Bone marrow (tissue), 2 donors: ENCODE data around the gene DEFB132.
A peak's percentile ranks its signal among the peaks of the same experiment; 100 is the strongest.
"Not testable (repeated sequence)": the region's sequence is repeated elsewhere in the genome, so short reads cannot be mapped to it uniquely, and the experiment has no call there.

Experiments used
- DNase-seq, 2 donors: peaks; one replicate each; lab custom pipeline; 2025; lab: John Stamatoyannopoulos, UW

Gene DEFB132

DNA sequence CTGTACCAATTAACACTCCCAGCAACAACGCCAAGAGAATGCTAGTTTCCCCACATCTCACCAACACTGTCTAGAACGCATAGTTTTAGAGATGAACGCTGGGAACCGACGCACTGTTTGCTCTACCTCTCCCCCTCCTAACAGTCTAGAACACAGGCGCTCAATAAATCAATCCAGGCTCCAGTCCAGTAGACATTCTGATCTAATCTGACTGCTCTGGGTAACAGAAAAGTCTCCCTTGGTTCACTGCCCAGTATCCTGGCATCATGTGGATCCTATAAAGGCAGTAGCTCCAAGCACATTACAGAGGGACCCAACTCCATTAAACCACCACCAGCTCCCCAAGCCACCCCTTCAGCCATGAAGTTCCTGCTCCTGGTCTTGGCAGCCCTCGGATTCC, at the start of gene DEFB132:
Gene DEFB132, plus strand, starts transcription at position 306 of the 400 bp plus-strand sequence. Its CDS starts 55 bp downstream, at position 361.
- DNase-seq, result no peak

GRCh38 chr20:208942-209566, 48.5 kb upstream of the DEFB132 start:
- peak in 1 of 2 donors; percentile 60 for DNase-seq

- DNase-seq, result no peak
These were observed 46.6 kb upstream of the DEFB132 start for GRCh38 chr20:210809-211502.

- DNase-seq, result no peak
These were observed 43.1 kb upstream of the DEFB132 start for GRCh38 chr20:214383-214782.

GRCh38 chr20:215796-216195, 41.7 kb upstream of the DEFB132 start:
- no peak for DNase-seq

GRCh38 chr20:217266-217665, 40.3 kb upstream of the DEFB132 start:
- no peak for DNase-seq

- no peak for DNase-seq
These were observed 38.0 kb upstream of the DEFB132 start for GRCh38 chr20:219290-220115.

- DNase-seq, result no peak
These were observed 36.2 kb upstream of the DEFB132 start for GRCh38 chr20:221258-221830.

DNA sequence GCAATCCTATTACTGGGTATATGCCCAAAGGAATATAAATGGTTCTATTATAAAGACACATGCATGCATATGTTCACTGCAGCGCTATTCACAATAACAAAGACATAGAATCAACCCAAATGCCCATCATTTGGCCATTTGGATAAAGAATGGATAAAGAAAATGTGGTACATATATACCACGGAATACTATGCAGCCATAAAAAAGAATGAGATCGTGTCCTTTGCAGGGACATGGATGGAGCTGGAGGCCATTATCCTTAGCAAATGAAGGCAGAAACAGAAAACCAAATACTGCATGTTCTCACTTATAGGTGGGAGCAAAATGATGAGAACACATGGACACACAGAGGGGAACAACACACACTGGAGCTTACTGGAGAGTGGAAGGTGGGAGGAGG, 31.6 kb upstream of the DEFB132 start:
- DNase-seq, result not testable (repeated sequence)

DNA sequence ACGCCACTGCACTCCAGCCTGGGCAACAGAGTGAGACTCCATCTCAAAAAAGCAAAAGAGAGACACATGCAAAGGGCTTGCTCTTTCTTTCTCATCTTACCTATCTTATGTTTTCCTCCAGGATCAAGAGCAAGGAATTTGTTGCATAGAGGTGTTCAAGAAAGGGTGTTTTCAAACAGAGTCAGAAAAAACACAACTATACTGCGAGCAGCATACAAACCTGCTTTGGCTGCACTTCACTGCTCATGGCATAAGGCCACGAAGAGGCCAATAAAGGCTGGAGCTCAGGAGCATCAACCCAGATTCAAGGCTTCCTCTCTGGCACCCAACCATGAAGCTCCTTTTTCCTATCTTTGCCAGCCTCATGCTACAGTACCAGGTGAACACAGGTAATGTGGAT, 30.6 kb upstream of the DEFB132 start, which contains the start of gene DEFB129:
Gene DEFB129, plus strand, starts transcription at position 301 of the 400 bp plus-strand sequence. Its CDS starts 31 bp downstream, at position 332.
- no peak for DNase-seq

- peak in 1 of 2 donors; percentile 23 for DNase-seq
These were observed 30.0 kb upstream of the DEFB132 start for GRCh38 chr20:227439-228105.

- DNase-seq, result no peak
These were observed 21.6 kb upstream of the DEFB132 start for GRCh38 chr20:235891-236290.

DNA sequence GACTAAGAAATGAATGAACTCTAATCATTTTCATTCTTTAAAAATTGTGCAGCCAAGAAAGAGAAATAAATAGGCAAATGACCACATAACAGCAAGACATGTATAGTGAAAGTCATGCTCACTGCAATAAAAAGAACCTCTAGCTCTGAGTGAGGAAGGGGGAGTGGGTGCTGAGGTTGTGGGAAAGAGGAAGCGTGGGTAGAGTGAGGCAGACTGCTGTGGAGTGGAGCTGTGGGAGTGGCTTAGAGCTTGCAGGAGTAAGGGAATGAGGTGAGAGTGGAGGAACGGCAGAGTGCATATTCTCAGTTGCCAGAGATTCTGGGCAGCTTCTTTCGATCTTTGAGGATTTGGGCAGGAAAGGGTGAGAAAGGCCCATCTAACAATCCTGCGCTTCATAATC, 20.0 kb upstream of the DEFB132 start:
- DNase-seq, result peak; percentile 4 to 83

GRCh38 chr20:237929-238328, 19.6 kb upstream of the DEFB132 start:
- DNase-seq, result peak in 1 of 2 donors; percentile 55

DNA sequence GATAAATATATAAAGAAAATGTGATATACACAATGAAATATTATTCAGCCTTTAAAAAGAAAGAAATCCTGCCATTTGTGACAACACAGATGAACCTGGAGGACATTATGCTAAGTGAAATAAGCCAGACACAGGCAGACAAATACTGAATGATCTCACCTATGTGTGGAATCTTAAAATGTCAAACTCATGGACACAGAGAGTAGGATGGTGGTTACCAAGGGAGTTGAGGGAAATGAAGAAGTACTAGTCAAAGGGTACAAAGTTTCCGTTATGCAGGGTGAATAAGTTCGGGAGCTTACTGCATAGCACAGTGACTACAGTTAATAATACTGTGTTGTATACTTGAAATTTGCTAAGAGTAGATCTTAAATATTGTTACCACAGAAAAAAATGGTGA, 14.6 kb upstream of the DEFB132 start:
- no peak for DNase-seq

- DNase-seq, result no peak
These were observed 6.2 kb upstream of the DEFB132 start for GRCh38 chr20:251354-251753.

GRCh38 chr20:252801-253200, 4.7 kb upstream of the DEFB132 start:
- no peak for DNase-seq

GRCh38 chr20:253447-253846, 4.1 kb upstream of the DEFB132 start:
- DNase-seq, result not testable (repeated sequence)

- DNase-seq, result no peak
These were observed 840 bp downstream of the DEFB132 start for GRCh38 chr20:258269-258858.

DNA sequence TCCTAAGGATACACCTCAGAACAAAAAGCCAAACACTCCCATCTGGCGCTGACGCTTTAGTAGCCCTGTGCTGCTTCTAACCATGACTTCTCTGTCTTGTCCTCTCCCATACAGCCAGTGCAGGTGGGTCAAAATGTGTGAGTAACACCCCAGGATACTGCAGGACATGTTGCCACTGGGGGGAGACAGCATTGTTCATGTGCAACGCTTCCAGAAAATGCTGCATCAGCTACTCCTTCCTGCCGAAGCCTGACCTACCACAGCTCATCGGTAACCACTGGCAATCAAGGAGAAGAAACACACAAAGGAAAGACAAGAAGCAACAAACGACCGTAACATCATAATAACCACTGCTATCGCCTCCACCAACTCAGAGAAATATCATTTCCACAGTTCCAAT, 1.4 kb downstream of the DEFB132 start:
- DNase-seq, result peak in 1 of 2 donors; percentile 35

GRCh38 chr20:259981-260380, 2.5 kb downstream of the DEFB132 start:
- no peak for DNase-seq
